Activated naive CD4-positive, alpha-beta T cell treated with anti-CD3 and anti-CD28 coated beads, Interleukin-2, amount 10 ng/mL, durations not matched to agents 7 days and 5 days (primary cell): ENCODE data around the gene FAM186B.
"Not testable (repeated sequence)": the region's sequence is repeated elsewhere in the genome, so short reads cannot be mapped to it uniquely, and the experiment has no call there.

Source experiments
- CTCF ChIA-PET: fragments of 350-600 bp; sonication (Branson Sonifier 250); formaldehyde crosslinking; loops from one replicate; lab custom pipeline; 2021; ENCODE audit warnings: antibody characterized with exemption; lab: Charles Lee
- DNase-seq: peaks from one replicate; pipeline ENCODE4 v3.0.0-alpha.2; 2020
- H3K27ac Mint-ChIP-seq: one replicate; pipeline ENCODE4 v1.8.0; 2021; ENCODE audit warnings: mild to moderate bottlenecking, moderate library complexity, mixed read lengths
- H3K27me3 Mint-ChIP-seq: one replicate; pipeline ENCODE4 v1.8.0; 2021; ENCODE audit warnings: mild to moderate bottlenecking, mixed read lengths
- H3K36me3 Mint-ChIP-seq: one replicate; pipeline ENCODE4 v1.8.0; 2021; ENCODE audit warnings: mixed read lengths
- H3K4me1 Mint-ChIP-seq: one replicate; pipeline ENCODE4 v1.8.0; 2021; ENCODE audit warnings: mixed read lengths
- H3K4me3 Mint-ChIP-seq: one replicate; pipeline ENCODE4 v1.8.0; 2021; ENCODE audit warnings: mild to moderate bottlenecking, moderate library complexity, mixed read lengths
- H3K9me3 Mint-ChIP-seq: one replicate; pipeline ENCODE4 v1.8.0; 2021; ENCODE audit warnings: mixed read lengths

The FAM186B gene, protein sequence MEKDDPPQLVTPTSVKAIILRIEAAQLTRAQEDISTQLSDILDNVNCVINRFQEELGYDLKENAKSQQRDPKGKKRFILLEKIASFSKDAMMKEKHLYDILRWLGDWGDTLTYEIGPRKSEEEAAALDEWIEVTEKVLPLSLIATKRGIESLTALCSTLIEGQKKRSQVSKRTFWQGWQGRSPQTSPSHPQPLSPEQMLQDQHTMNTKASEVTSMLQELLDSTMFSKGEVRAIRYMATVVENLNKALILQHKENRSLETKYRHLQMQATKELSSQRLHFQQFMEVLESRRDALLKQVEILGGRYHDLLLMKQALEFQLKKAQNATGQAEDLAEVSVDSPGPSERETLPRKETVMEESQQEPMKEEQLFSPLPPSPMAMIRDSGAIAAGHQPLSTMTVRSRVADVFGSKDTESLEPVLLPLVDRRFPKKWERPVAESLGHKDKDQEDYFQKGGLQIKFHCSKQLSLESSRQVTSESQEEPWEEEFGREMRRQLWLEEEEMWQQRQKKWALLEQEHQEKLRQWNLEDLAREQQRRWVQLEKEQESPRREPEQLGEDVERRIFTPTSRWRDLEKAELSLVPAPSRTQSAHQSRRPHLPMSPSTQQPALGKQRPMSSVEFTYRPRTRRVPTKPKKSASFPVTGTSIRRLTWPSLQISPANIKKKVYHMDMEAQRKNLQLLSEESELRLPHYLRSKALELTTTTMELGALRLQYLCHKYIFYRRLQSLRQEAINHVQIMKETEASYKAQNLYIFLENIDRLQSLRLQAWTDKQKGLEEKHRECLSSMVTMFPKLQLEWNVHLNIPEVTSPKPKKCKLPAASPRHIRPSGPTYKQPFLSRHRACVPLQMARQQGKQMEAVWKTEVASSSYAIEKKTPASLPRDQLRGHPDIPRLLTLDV

DNA sequence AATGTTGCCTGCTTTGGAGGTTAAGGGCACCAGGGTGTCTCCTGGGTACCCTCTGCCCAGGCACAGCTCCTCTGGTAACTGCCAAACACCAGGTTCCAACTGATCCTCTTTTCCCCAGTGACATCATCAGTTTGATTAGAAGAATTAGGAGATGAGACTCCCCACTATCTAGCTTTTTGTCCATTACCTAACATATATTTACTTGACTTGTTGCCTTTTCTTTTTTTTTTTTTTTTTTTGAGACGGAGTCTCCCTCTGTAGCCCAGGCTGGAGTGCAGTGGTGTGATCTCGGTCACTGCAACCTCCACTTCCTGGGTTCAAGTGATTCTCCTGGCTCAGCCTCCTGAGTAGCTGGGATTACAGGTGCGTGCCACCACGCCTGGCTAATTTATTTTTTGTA lies at the start of gene FAM186B:
Gene FAM186B, minus strand, starts transcription at position 101 of the 400 bp plus-strand sequence. CDS start 162 bp downstream, outside the sequence.
- not testable (repeated sequence) for H3K9me3 Mint-ChIP-seq, H3K27ac Mint-ChIP-seq, H3K4me1 Mint-ChIP-seq, DNase-seq, H3K36me3 Mint-ChIP-seq, H3K4me3 Mint-ChIP-seq
- H3K27me3 Mint-ChIP-seq: peaks cover 19% of the 10 kb centered on the region
- CTCF ChIA-PET: interaction anchor here (0.6 to 1.0 kb wide), 3 partner anchors 25 to 770 kb away, joined by 3 to 4 read pairs (median 3); no protein-coding TSS in a partner anchor

DNA sequence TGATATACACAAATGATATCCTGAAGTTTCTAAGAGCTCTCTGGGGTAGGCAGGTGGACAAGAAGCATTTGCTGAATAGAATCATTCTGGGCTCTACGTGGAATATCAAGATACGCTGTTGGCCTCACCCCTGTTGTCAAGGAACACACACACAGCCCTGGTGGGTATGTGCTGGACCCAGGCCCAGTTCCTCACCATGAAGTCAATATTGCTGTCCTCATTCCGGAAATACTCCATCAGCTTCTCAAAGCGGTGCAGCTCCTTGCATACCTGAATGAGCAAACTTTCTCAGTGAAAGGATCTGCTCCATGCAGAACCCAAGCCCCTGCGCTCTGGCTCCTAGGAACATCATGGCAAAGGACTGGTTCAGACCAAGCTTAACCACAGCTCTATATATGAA lies 49.3 kb upstream of the FAM186B start:
- peaks cover 49% of the 10 kb centered on the region for H3K36me3 Mint-ChIP-seq
- no peaks in the 10 kb centered on the region for H3K27me3 Mint-ChIP-seq
- CTCF ChIA-PET: interaction anchor here (1.0 to 17.4 kb wide), 5 partner anchors 10 to 54 kb away, joined by 3 to 370 read pairs (median 12); partner anchors contain the start of gene FMNL3
- no peak overlapping the region for H3K27ac Mint-ChIP-seq
- H3K4me1 Mint-ChIP-seq: peaks cover 21% of the 10 kb centered on the region
- no peak for DNase-seq
- no peak overlapping the region for H3K4me3 Mint-ChIP-seq
- H3K9me3 Mint-ChIP-seq: no peaks in the 10 kb centered on the region

DNA sequence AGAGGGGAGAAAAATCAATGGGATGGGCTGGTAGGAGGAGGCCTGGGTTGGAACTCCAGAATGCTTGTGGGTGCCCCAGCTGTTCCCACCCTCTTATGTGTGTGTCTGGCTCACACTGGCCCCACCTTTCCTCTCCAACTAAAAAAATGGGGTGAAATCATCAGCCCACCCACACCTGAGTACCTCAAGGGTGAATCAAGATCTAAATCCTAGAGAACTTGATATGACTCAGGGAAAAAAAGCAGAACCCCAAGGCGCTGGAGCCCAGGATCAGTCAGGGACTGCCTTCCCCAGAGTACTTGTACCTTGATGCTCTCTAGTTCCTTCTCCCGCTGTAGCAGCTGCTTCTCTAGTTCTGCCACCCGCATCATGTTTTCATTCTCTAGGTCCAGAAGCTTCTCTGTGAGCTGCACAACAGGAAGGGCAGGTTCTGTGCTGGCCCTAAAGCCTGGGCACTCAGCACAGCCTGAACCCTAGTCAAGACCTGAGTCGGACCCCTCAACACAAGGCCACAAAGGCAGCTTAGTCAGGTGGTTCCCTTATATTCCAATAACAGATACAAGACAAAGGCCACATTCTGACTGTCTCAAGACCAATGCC lies 47.6 kb upstream of the FAM186B start:
- Mint-ChIP-seq H3K36me3 (peaks cover 58% of the 10 kb centered on the region), H3K4me3 (no peak overlapping the region), H3K27ac (no peak overlapping the region), H3K27me3 (no peaks in the 10 kb centered on the region), H3K4me1 (peaks cover 33% of the 10 kb centered on the region), H3K9me3 (no peaks in the 10 kb centered on the region)
- no peak for DNase-seq
- CTCF ChIA-PET: interaction anchor here (1.2 to 17.4 kb wide), 4 partner anchors 8 to 55 kb away, joined by 3 to 370 read pairs (median 12); partner anchors contain the start of gene FMNL3

DNA sequence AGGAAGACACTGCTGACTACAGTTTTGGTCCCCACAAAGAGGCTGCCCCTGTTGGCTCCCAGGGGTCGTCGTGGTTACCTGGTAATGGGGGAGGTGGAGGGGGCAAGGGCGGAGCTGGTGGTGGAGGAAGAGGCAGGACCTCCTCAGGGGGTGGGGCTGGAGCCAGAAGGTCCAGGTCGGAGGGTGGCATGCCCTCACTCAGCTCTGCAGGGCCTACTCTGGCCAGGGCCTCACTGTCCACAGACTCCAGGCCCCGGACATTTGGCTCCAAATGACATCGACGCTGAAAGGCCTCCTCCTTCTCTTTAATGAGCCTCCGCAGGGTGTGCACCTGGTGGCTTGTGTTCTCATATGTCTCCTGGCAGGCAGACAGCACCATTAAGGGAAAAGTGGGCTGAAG lies 46.4 kb upstream of the FAM186B start:
- Mint-ChIP-seq H3K27ac (no peak overlapping the region), H3K27me3 (no peaks in the 10 kb centered on the region), H3K4me3 (no peak overlapping the region), H3K4me1 (peaks cover 39% of the 10 kb centered on the region), H3K36me3 (peaks cover 54% of the 10 kb centered on the region), H3K9me3 (no peaks in the 10 kb centered on the region)
- CTCF ChIA-PET: interaction anchor here (1.2 to 17.4 kb wide), 2 partner anchors 10 to 57 kb away, joined by 3 to 370 read pairs; partner anchors contain the start of gene FMNL3
- DNase-seq: no peak

DNA sequence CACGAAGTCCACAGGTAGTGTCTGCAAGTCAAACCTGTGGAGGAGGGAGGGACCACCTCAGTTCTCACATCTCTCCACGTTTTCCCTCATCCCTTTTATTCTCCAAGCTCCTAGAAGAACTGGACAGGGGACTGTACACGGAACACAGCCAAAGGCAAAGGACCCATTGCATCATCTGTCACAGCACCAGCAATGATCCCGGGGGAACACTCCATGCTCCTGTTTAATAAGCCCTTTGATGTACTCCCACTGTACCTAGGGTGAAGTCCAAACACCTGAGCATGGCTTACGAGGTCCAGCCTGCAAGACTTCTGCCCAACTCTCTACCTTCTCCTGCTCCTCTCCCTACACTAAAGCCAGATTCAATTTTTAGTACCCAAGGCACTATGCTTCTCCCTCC lies 44.5 kb upstream of the FAM186B start:
- CTCF ChIA-PET: interaction anchor here (3.3 to 17.4 kb wide), 2 partner anchors 12 to 59 kb away, joined by 29 to 370 read pairs; partner anchors contain the start of gene FMNL3
- no peaks in the 10 kb centered on the region for H3K27me3 Mint-ChIP-seq
- peaks cover 36% of the 10 kb centered on the region for H3K4me1 Mint-ChIP-seq
- H3K9me3 Mint-ChIP-seq: no peaks in the 10 kb centered on the region
- H3K4me3 Mint-ChIP-seq: no peak overlapping the region
- DNase-seq: no peak
- H3K36me3 Mint-ChIP-seq: peaks cover 52% of the 10 kb centered on the region
- H3K27ac Mint-ChIP-seq: no peak overlapping the region

DNA sequence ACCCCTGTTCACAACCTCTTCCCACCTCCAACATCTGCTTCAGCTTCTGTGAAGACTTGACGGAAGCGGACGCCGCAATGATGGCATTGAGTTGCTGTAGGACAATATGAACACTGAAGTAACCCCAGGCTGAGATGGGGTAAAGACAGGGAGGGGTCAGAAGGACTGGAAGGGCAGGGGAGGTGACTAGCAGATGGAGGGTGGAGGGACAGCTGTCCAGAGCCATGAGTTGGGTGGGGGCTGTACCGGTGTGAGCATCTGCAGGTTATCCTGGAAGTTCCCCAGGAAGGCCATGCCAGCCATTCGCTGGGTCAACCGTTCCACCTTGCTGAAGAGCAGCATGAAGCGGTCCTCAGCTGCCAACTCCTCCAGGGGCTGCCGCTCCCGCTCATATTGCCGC lies 44.0 kb upstream of the FAM186B start:
- Mint-ChIP-seq H3K4me1 (peaks cover 41% of the 10 kb centered on the region), H3K9me3 (no peaks in the 10 kb centered on the region), H3K4me3 (no peak overlapping the region), H3K27ac (peak overlapping the region; percentile 2), H3K36me3 (peaks cover 52% of the 10 kb centered on the region), H3K27me3 (no peaks in the 10 kb centered on the region)
- CTCF ChIA-PET: interaction anchor here (0.6 to 17.4 kb wide), 3 partner anchors 12 to 59 kb away, joined by 3 to 370 read pairs (median 29); partner anchors contain the start of gene FMNL3
- no peak for DNase-seq

DNA sequence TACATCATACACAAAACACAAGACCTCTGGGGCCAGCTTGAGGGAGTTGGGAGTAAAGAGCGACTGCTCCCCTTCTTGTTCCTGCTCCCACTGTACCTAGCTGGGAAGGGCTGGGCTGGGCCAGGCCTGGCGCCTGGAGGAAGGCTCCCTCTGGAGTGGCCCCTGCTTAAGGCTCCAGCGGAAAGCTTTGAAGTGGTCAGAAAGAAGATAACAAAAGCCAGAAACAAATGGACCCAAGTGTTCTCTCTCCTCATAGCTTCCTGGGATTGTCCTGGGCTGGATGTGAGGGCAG lies 43.2 kb upstream of the FAM186B start:
- no peak for DNase-seq
- H3K4me1 Mint-ChIP-seq: peaks cover 45% of the 10 kb centered on the region
- no peaks in the 10 kb centered on the region for H3K27me3 Mint-ChIP-seq
- no peak overlapping the region for H3K4me3 Mint-ChIP-seq
- peak overlapping the region; percentile 71 for H3K27ac Mint-ChIP-seq
- H3K9me3 Mint-ChIP-seq: no peaks in the 10 kb centered on the region
- CTCF ChIA-PET: interaction anchor here (0.6 to 17.4 kb wide), 7 partner anchors 11 to 191 kb away, joined by 3 to 370 read pairs (median 3); partner anchors contain the start of genes FMNL3 and TMBIM6
- H3K36me3 Mint-ChIP-seq: peaks cover 52% of the 10 kb centered on the region

DNA sequence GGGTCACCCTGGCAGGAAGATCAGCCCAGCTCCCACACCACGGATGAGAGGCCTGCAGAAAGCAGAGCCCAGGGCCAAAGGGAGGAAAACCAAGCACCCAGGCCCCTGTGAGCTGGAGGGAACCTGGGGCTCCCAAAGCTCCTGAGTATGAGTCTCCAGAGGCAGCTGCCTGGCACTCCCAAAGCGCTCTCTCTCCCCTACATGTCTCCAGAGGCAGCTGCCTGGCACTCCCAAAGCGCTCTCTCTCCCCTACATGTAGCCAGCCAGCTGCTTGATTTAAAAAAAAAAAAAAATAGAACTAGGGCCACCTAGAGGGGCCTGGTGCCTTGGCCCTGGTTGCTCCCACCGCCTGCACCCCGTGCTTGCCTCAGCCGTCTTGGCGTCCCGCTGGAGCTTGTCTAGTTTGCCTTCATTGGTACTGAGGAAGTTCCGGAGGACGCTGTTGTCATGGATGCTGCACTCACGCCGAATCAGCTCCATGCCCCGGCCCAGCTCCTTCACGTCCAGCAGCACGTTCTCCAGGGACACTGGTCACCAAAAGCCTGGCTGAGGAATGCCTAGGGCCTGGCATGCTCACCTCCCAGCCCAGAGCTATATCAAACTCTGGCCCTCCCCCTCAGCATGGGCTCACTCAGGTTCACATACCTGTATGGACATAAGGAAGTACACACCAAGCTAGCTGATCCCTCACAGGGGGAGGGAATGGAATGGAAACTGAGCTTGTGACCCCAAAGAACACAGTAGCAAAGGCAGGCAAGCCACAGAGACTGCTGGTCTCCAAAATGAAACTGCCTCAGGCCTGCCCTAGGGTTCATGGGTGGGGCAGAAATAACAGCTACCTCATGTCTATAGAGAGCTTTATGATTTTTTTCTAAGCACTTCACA lies 42.6 kb upstream of the FAM186B start:
- H3K36me3 Mint-ChIP-seq: peaks cover 49% of the 10 kb centered on the region

DNA sequence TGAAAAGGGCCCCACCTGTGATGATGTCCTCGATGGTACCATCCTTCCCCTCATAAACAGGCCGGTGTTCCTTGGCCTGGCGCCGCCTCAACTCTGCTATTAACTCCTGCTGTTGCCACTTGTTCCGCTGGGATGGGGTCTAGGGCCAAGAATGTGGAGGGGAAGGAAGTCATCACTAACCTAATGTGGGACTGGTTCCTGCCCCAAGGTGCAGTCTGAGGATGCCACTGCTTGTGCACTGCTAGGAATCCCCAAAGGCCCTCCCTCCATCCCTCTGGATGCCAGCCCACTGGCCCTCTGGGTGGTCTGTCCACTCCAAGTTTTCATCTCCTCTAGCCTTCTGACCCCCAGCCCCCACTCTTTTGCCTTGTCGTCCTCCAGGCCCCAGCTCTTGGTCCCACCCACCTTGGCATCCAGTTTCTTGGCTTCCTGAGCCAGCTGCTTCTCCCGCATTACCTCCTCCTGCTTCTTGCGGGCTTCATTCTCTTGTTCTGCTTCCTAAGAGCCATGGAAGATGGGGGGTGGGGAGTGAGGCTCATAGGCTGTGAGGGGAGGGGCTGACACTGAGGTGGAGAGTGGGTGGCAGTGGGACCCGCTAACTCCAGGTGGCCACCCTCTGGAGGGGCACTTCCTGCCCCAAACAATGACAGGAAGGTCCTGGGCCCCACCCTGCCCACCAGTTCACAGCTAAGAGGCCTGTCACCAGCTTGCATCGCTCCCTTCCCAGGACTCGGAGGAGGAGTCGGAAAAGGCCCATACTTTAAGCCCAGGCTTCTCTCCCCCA lies 41.6 kb upstream of the FAM186B start:
- no peak overlapping the region for H3K27ac Mint-ChIP-seq
- no peaks in the 10 kb centered on the region for H3K9me3 Mint-ChIP-seq
- peaks cover 45% of the 10 kb centered on the region for H3K36me3 Mint-ChIP-seq
- peaks cover 47% of the 10 kb centered on the region for H3K4me1 Mint-ChIP-seq
- no peaks in the 10 kb centered on the region for H3K27me3 Mint-ChIP-seq
- no peak for DNase-seq
- CTCF ChIA-PET: interaction anchor here (1.0 to 17.4 kb wide), 4 partner anchors 10 to 192 kb away, joined by 3 to 370 read pairs (median 16); partner anchors contain the start of gene FMNL3
- H3K4me3 Mint-ChIP-seq: no peak overlapping the region

More for the DNA sequence above, 42.6 kb upstream of the FAM186B start:
- Mint-ChIP-seq H3K27me3 (no peaks in the 10 kb centered on the region), H3K4me3 (no peak overlapping the region), H3K4me1 (peaks cover 47% of the 10 kb centered on the region), H3K27ac (peak overlapping the region; percentile 71), H3K9me3 (no peaks in the 10 kb centered on the region)
- CTCF ChIA-PET: interaction anchor here (0.6 to 17.4 kb wide), 7 partner anchors 11 to 191 kb away, joined by 3 to 370 read pairs (median 3); partner anchors contain the start of genes FMNL3 and TMBIM6
- DNase-seq: no peak

DNA sequence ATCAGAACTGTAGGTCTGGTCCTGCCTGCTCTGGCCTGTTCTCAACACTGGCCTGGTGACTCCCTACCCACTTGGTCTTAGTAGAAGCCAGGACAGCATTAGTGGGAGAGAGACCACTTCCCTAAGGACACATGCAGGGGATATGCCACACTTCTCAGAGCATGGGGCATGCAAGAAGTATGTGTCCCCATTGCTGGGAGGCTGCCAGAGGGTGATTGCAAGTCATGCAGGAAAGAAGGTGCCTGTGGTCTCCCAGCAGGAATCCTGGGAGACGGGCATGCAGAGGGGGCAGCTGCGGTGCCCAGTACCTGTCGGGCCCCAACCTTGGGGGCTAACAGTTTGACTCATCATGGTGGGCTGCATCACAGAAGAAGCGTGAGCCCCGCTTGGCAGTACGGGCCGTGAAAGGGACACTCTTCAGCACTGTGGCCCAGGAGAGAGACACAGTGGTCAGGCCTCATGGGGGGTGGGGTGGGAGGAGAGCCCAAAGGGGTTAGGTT lies 40.9 kb upstream of the FAM186B start:
- Mint-ChIP-seq H3K4me3 (no peak overlapping the region), H3K4me1 (peaks cover 47% of the 10 kb centered on the region), H3K9me3 (no peaks in the 10 kb centered on the region), H3K27ac (no peak overlapping the region), H3K27me3 (no peaks in the 10 kb centered on the region), H3K36me3 (peaks cover 45% of the 10 kb centered on the region)
- CTCF ChIA-PET: interaction anchor here (1.0 to 17.4 kb wide), 7 partner anchors 9 to 192 kb away, joined by 3 to 370 read pairs (median 12); partner anchors contain the start of gene FMNL3
- DNase-seq: no peak

DNA sequence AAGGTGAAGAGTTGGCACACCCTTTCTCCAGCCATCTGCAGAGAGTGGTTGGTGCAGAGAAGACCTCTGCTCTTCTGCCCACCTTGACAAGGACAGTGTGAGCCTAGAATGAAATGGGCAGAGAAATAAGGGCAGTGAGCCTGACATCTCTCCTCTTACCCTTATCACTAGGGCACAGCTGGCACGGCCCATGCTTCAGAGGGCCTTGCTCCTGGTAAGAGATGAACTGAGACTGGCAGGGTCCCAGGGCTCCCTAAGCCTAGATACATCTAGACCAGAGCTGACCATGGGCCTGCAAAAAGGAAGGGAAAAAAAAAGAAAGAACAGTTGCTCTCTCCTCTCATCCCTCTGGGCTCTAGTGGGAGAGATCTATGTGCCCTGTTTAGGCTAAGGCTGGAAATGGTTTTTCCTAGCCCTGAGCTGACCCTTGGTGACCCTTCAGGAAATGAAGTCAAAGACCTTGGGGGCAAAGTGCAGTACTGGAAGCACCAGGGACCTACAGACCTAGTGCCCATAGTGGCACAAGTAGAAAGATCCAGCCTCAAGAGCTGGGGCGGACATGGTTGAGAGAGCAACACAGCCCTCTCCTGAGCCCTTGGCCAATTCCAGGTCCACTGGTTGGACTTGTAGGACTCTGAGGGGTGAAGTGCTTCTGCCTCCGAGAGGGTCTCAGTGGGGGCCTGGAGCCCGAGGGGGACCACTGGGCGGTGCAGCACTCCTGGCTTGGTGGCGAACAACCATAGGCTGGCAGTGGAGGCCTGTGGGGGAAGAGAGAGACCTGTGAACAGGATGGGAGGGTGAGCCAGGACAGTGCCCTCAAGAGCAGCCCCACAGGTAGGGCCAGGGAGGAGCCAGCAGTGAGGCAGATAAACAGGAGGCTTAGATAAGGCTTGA lies 40.0 kb upstream of the FAM186B start:
- H3K4me1 Mint-ChIP-seq: peaks cover 47% of the 10 kb centered on the region
- peak overlapping the region; percentile 53 for H3K27ac Mint-ChIP-seq
- CTCF ChIA-PET: interaction anchor here (0.7 to 17.4 kb wide), 15 partner anchors 9 to 322 kb away, joined by 3 to 370 read pairs (median 8); partner anchors contain the start of genes FMNL3 and TMBIM6
- H3K4me3 Mint-ChIP-seq: no peak overlapping the region
- H3K9me3 Mint-ChIP-seq: no peaks in the 10 kb centered on the region
- DNase-seq: no peak
- no peaks in the 10 kb centered on the region for H3K27me3 Mint-ChIP-seq
- H3K36me3 Mint-ChIP-seq: peaks cover 42% of the 10 kb centered on the region
